Adrenal gland (tissue), 5 donors: ENCODE data around the gene ARSI.

ENCODE experiments used
- POLR2A ChIP-seq, 2 donors: fragments of 450-650 bp; IDR thresholded peaks; one replicate each; pipeline ENCODE4 v1.6.1; 2017; ENCODE audit warnings: antibody characterized with exemption in 2 of 2, mild to moderate bottlenecking in 2 of 2, moderate library complexity in 1 of 2
- TF ChIP-seq, protein P1 (sequence below), 6 experiments: fragments of 450-650 bp in 4 of 6; fragments of 200-600 bp in 2 of 6; sonication (generic) in 1 of 6; IDR thresholded peaks; 1 replicate in 5 of 6; 2 replicates in 1 of 6; pipeline versions ENCODE4 v1.5.1 to v1.8.0; 2016 to 2021; ENCODE audit warnings: antibody characterized with exemption in 6 of 6, mild to moderate bottlenecking in 2 of 6, moderate library complexity in 1 of 6
- donor health status: DM: no; HTN: no; CAD: no.

DNA sequence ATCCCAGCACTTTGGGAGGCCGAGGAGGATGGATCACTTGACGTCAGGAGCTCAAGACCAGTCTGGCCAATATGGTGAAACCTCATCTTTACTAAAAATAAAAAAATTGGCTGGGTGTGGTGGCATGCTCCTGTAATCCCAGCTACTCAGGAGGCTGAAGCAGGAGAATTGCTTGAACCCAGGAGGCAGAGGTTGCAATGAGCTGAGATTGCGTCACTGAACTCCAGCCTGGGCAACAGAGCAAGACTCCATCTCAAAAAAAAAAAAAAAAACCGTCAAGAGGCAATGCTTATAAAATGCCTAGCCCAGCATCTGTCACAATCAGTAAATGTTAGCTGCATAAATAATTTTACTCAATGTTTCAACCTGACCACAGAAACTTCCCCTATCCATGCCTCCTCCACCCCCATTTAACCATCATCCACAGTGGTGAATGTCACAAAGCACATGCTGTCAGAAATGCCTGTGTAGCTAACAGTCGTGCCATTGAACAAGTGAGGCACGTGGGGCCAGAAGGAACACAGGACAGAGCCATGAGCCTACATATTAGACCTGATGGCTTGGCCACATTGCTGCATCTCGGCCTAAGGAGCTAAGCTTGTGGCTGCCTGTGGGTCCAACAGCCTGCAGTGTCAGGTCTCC, 38.0 kb upstream of the ARSI start:
- TF ChIP-seq, protein P1, sequence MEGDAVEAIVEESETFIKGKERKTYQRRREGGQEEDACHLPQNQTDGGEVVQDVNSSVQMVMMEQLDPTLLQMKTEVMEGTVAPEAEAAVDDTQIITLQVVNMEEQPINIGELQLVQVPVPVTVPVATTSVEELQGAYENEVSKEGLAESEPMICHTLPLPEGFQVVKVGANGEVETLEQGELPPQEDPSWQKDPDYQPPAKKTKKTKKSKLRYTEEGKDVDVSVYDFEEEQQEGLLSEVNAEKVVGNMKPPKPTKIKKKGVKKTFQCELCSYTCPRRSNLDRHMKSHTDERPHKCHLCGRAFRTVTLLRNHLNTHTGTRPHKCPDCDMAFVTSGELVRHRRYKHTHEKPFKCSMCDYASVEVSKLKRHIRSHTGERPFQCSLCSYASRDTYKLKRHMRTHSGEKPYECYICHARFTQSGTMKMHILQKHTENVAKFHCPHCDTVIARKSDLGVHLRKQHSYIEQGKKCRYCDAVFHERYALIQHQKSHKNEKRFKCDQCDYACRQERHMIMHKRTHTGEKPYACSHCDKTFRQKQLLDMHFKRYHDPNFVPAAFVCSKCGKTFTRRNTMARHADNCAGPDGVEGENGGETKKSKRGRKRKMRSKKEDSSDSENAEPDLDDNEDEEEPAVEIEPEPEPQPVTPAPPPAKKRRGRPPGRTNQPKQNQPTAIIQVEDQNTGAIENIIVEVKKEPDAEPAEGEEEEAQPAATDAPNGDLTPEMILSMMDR (IDR thresholded peaks at IDR 0.05), result no peak
- TF ChIP-seq POLR2A (IDR thresholded peaks at IDR 0.05), result no peak
